SK-N-SH treated with all-trans-retinoic acid at 6 μM for 48 hours (cell line): Measurements from ENCODE around the gene MIOX.

Experiments used
- ATAC-seq: fragments of 200-7000 bp; cut with Tn5 transposase; 3 replicates; pipeline ENCODE4 v1.9.1; 2020; ENCODE audit warnings: mild to moderate bottlenecking, moderate library complexity
- ARNTL ChIP-seq: fragments of 450-650 bp; formaldehyde crosslinking; IDR thresholded peaks from 2 replicates; pipeline ENCODE4 v1.5.0; 2020; ENCODE audit warnings: low read depth, mild to moderate bottlenecking, moderate library complexity, borderline replicate concordance
- BACH2 ChIP-seq: fragments of 250-450 bp; sonication (Bioruptor Pico); IDR thresholded peaks from 2 replicates; pipeline ENCODE4 v1.9.0; 2021; ENCODE audit warnings: mild to moderate bottlenecking, borderline replicate concordance
- CREB5 ChIP-seq: fragments of 250-450 bp; sonication (Bioruptor Pico); IDR thresholded peaks from 2 replicates; pipeline ENCODE4 v1.5.1; 2020; ENCODE audit warnings: low read depth, mild to moderate bottlenecking, moderate library complexity
- CSDC2 ChIP-seq: fragments of 250-450 bp; sonication (Bioruptor Pico); IDR thresholded peaks from 2 replicates; pipeline ENCODE4 v1.5.0; 2020; ENCODE audit warnings: mild to moderate bottlenecking, moderate library complexity
- ESRRG ChIP-seq: fragments of 250-450 bp; sonication (Bioruptor Pico); IDR thresholded peaks from 2 replicates; pipeline ENCODE4 v1.6.1; 2021; ENCODE audit warnings: mild to moderate bottlenecking
- ISL1 ChIP-seq: fragments of 250-450 bp; sonication (Bioruptor Pico); IDR thresholded peaks from 2 replicates; pipeline ENCODE4 v2.1.2; 2022; ENCODE audit warnings: mild to moderate bottlenecking, moderate library complexity
- OSR1 ChIP-seq: fragments of 250-450 bp; sonication (Bioruptor Pico); IDR thresholded peaks from 2 replicates; pipeline ENCODE4 v1.8.0; 2022; ENCODE audit warnings: moderate library complexity, mild to moderate bottlenecking, inconsistent platforms
- PATZ1 ChIP-seq: fragments of 250-450 bp; sonication (Bioruptor Pico); IDR thresholded peaks from 2 replicates; pipeline ENCODE4 v1.8.0; 2020; ENCODE audit warnings: mild to moderate bottlenecking, moderate library complexity, borderline replicate concordance
- POU6F1 ChIP-seq: fragments of 250-450 bp; sonication (Bioruptor Pico); IDR thresholded peaks from 2 replicates; pipeline ENCODE4 v1.8.0; 2021; ENCODE audit warnings: low read depth, mild to moderate bottlenecking, moderate library complexity, borderline replicate concordance
- PPARA ChIP-seq: fragments of 250-450 bp; sonication (Bioruptor Pico); IDR thresholded peaks from 2 replicates; pipeline ENCODE4 v1.5.0; 2020; ENCODE audit warnings: mild to moderate bottlenecking, borderline replicate concordance
- RARB ChIP-seq: fragments of 250-450 bp; sonication (Bioruptor Pico); IDR thresholded peaks from 2 replicates; pipeline ENCODE4 v1.8.0; 2021; ENCODE audit warnings: mild to moderate bottlenecking, moderate library complexity
- SNAI2 ChIP-seq: fragments of 250-450 bp; sonication (Bioruptor Pico); IDR thresholded peaks from 2 replicates; pipeline ENCODE4 v1.5.0; 2020; ENCODE audit warnings: mild to moderate bottlenecking, moderate library complexity
- TCF4 ChIP-seq: fragments of 250-450 bp; sonication (Bioruptor Pico); IDR thresholded peaks from 2 replicates; pipeline ENCODE4 v1.8.0; 2021; ENCODE audit warnings: mild to moderate bottlenecking, moderate library complexity, borderline replicate concordance
- TOX ChIP-seq: fragments of 250-450 bp; sonication (Bioruptor Pico); IDR thresholded peaks from 2 replicates; pipeline ENCODE4 v1.8.0; 2021; ENCODE audit warnings: mild to moderate bottlenecking, moderate library complexity, borderline replicate concordance
- TSHZ2 ChIP-seq: fragments of 250-450 bp; sonication (Bioruptor Pico); IDR thresholded peaks from 2 replicates; pipeline ENCODE4 v1.5.0; 2020; ENCODE audit warnings: mild to moderate bottlenecking, moderate library complexity
- ZC3H10 ChIP-seq: fragments of 250-450 bp; sonication (Bioruptor Pico); IDR thresholded peaks from 2 replicates; pipeline ENCODE4 v1.5.1; 2021; ENCODE audit warnings: mild to moderate bottlenecking, moderate library complexity
- ZFP3 ChIP-seq: fragments of 250-450 bp; sonication (Bioruptor Pico); IDR thresholded peaks from 2 replicates; pipeline ENCODE4 v1.5.0; 2020; ENCODE audit warnings: mild to moderate bottlenecking, moderate library complexity
- ZFP30 ChIP-seq: fragments of 450-650 bp; formaldehyde crosslinking; IDR thresholded peaks from 2 replicates; pipeline ENCODE4 v1.5.0; 2022; ENCODE audit warnings: mild to moderate bottlenecking, moderate library complexity
- ZNF565 ChIP-seq: fragments of 450-650 bp; formaldehyde crosslinking; conservative IDR thresholded peaks from 2 replicates; pipeline ENCODE4 v1.5.0; 2020; ENCODE audit warnings: low read depth, mild to moderate bottlenecking, moderate library complexity
- ZNF70 ChIP-seq: fragments of 450-650 bp; formaldehyde crosslinking; IDR thresholded peaks from 2 replicates; pipeline ENCODE4 v1.5.0; 2020; ENCODE audit warnings: mild to moderate bottlenecking, moderate library complexity
- ZNF8 ChIP-seq: fragments of 450-650 bp; formaldehyde crosslinking; IDR thresholded peaks from 2 replicates; pipeline ENCODE4 v1.5.0; 2020; ENCODE audit warnings: mild to moderate bottlenecking, moderate library complexity

MIOX gene

GRCh38 chr22:50475652-50476002 lies 11.0 kb upstream of the MIOX start (continued):
- no peak for TF ChIP-seq CREB5 (CRISPR knock-in tag)
- TF ChIP-seq TCF4 (CRISPR knock-in tag), result no peak
- TF ChIP-seq OSR1 (CRISPR knock-in tag), result no peak
- no peak for TF ChIP-seq BACH2

- ATAC-seq, result no peak
- TF ChIP-seq ZNF8, result no peak
- no peak for TF ChIP-seq TOX (CRISPR knock-in tag)
- TF ChIP-seq CREB5 (CRISPR knock-in tag), result no peak
- no peak for TF ChIP-seq ARNTL (CRISPR knock-in tag)
- no peak for TF ChIP-seq ZFP30 (CRISPR knock-in tag)
- TF ChIP-seq SNAI2 (CRISPR knock-in tag), result no peak
- TF ChIP-seq ZFP3, result no peak
- TF ChIP-seq ZC3H10 (CRISPR knock-in tag), result no peak
- no peak for TF ChIP-seq POU6F1
Measured at GRCh38 chr22:50476868-50477267, 9.8 kb upstream of the MIOX start.

GRCh38 chr22:50477923-50478322 lies 8.7 kb upstream of the MIOX start:
- ATAC-seq, result no peak
- TF ChIP-seq CSDC2 (CRISPR knock-in tag), result no peak
- no peak for TF ChIP-seq PATZ1 (CRISPR knock-in tag)
- TF ChIP-seq ARNTL (CRISPR knock-in tag), result no peak
- no peak for TF ChIP-seq ZNF565 (CRISPR knock-in tag)
- no peak for TF ChIP-seq RARB
- TF ChIP-seq ZNF70 (CRISPR knock-in tag), result no peak
- no peak for TF ChIP-seq ZFP3
- TF ChIP-seq CREB5 (CRISPR knock-in tag), result no peak
- TF ChIP-seq TCF4 (CRISPR knock-in tag), result no peak
- no peak for TF ChIP-seq ZC3H10 (CRISPR knock-in tag)
- TF ChIP-seq POU6F1, result no peak

- TF ChIP-seq ESRRG (CRISPR knock-in tag) (no peak), ZC3H10 (CRISPR knock-in tag) (no peak), CSDC2 (CRISPR knock-in tag) (no peak), TSHZ2 (CRISPR knock-in tag) (no peak), ISL1 (CRISPR knock-in tag) (no peak), POU6F1 (no peak), OSR1 (CRISPR knock-in tag) (no peak), TCF4 (CRISPR knock-in tag) (no peak), CREB5 (CRISPR knock-in tag) (no peak), ZFP3 (no peak), PPARA (CRISPR knock-in tag) (no peak)
- TF ChIP-seq, all 23 proteins: peak for 0
- no peak for ATAC-seq
Measured at GRCh38 chr22:50479721-50480120, 6.9 kb upstream of the MIOX start.
